Loucy (cell line): Measurements from ENCODE around the gene DOCK6.

Experiments used
- H2AFZ ChIP-seq: fragments of 200-600 bp; sonication (generic); 2 replicates; pipeline ENCODE4 v1.6.0; 2016; ENCODE audit warnings: antibody characterized with exemption, mild to moderate bottlenecking, low read length, moderate library complexity
- H3F3A ChIP-seq: fragments of 200-600 bp; 2 replicates; pipeline ENCODE4 v1.6.0; 2016; ENCODE audit warnings: antibody characterized with exemption, low read depth, mild to moderate bottlenecking
- H3K27me3 ChIP-seq: fragments of 200-600 bp; sonication (generic); 2 replicates; pipeline ENCODE4 v1.6.1; 2014; ENCODE audit warnings: low read length, mild to moderate bottlenecking; ENCODE audit not compliant: insufficient read depth, poor library complexity, severe bottlenecking
- H3K36me3 ChIP-seq: fragments of 200-600 bp; sonication (generic); 2 replicates; pipeline ENCODE4 v1.6.1; 2016; ENCODE audit warnings: low read length; ENCODE audit not compliant: insufficient read depth
- H3K4me1 ChIP-seq: fragments of 200-600 bp; sonication (generic); 2 replicates; pipeline ENCODE4 v1.5.1; 2014; ENCODE audit warnings: low read length, mild to moderate bottlenecking; ENCODE audit not compliant: insufficient read depth, poor library complexity, severe bottlenecking
- H3K4me2 ChIP-seq: fragments of 200-600 bp; sonication (generic); 2 replicates; pipeline ENCODE4 v1.6.0; 2014; ENCODE audit warnings: antibody characterized with exemption, low read length, low read depth, mild to moderate bottlenecking; ENCODE audit not compliant: poor library complexity, severe bottlenecking
- H3K4me3 ChIP-seq: fragments of 200-600 bp; sonication (generic); 2 replicates; pipeline ENCODE4 v1.5.1; 2014; ENCODE audit warnings: low read length, mild to moderate bottlenecking, mixed read lengths; ENCODE audit not compliant: poor library complexity, severe bottlenecking
- H3K79me2 ChIP-seq: fragments of 200-600 bp; sonication (generic); 2 replicates; pipeline ENCODE4 v1.6.1; 2014; ENCODE audit warnings: low read length; ENCODE audit not compliant: insufficient read depth
- H3K9ac ChIP-seq: fragments of 200-600 bp; sonication (generic); 2 replicates; pipeline ENCODE4 v1.6.0; 2014; ENCODE audit warnings: mild to moderate bottlenecking, low read depth, low read length, moderate library complexity; ENCODE audit not compliant: poor library complexity, severe bottlenecking
- H3K9me2 ChIP-seq: fragments of 200-600 bp; sonication (generic); replicated peaks from 2 replicates; pipeline ENCODE4 v1.6.1; 2016; ENCODE audit warnings: low read depth, low read length, mixed read lengths
- H3K9me3 ChIP-seq: fragments of 200-600 bp; sonication (generic); 2 replicates; pipeline ENCODE4 v1.6.1; 2014; ENCODE audit warnings: mild to moderate bottlenecking, antibody characterized with exemption, low read length, low read depth; ENCODE audit not compliant: insufficient read depth
- H4K20me1 ChIP-seq: fragments of 200-600 bp; sonication (generic); 2 replicates; pipeline ENCODE4 v1.6.0; 2014; ENCODE audit warnings: antibody characterized with exemption, low read length, mild to moderate bottlenecking; ENCODE audit not compliant: insufficient read depth, poor library complexity, severe bottlenecking
- CTCF ChIP-seq: fragments of 200-600 bp; sonication (generic); conservative IDR thresholded peaks from 2 replicates; pipeline ENCODE4 v1.5.1; 2014; ENCODE audit warnings: mild to moderate bottlenecking, antibody characterized with exemption, low read length
- EZH2phosphoT487 ChIP-seq: fragments of 200-600 bp; IDR thresholded peaks from 2 replicates; pipeline ENCODE4 v1.6.1; 2018; ENCODE audit warnings: antibody characterized with exemption, mild to moderate bottlenecking, moderate library complexity, borderline replicate concordance

Gene DOCK6

DNA sequence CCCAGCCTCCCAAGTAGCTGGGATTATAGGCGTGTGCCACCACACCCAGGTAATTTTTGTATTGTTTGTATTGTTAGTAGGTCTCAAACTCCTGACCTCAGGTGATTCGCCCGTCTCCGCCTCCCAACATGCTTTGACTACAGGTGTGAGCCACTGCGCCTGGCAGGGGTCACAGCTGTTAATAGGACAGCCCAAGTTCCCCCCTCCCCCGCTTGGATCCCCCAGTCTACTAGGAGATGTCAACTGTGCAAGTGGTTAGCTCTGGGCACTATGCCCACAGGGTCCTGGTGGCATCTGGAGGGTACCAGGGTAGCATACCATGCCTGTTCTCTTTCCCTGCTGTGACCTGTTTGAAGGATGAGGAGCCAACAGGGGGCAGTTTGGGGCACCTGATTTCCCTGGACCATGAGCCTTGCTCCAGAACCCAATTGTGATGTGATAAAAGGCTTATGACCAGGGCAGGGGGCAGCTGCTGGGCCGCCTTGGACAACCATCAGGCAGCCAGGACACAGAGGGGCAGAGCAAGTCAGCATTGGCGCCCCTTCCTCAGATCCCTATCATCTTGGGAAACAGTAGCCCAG lies 33.4 kb upstream of the DOCK6 start, which contains the start of gene TSPAN16:
Gene TSPAN16 (plus strand): TSS at position 496 of the 581 bp plus-strand sequence. CDS start 138 bp downstream, outside the sequence.
- Histone ChIP-seq H3K36me3 (no peaks in the 10 kb centered on the region), H3K79me2 (no peaks in the 10 kb centered on the region), H3K4me3 (no peak within 1 kb of the TSS), H3F3A (no peaks in the 10 kb centered on the region), H3K9ac (no peak within 1 kb of the TSS), H4K20me1 (no peaks in the 10 kb centered on the region), H3K27me3 (no peaks in the 10 kb centered on the region), H2AFZ (no peak within 1 kb of the TSS), H3K4me2 (no peak within 1 kb of the TSS), H3K9me3 (no peaks in the 10 kb centered on the region), H3K4me1 (peaks cover 15% of the 10 kb centered on the region), H3K9me2 (no peaks in the 10 kb centered on the region)
- TF ChIP-seq EZH2phosphoT487 (no peak), CTCF (peak; percentile 34; the same call in 1 of the 2 replicates)

DNA sequence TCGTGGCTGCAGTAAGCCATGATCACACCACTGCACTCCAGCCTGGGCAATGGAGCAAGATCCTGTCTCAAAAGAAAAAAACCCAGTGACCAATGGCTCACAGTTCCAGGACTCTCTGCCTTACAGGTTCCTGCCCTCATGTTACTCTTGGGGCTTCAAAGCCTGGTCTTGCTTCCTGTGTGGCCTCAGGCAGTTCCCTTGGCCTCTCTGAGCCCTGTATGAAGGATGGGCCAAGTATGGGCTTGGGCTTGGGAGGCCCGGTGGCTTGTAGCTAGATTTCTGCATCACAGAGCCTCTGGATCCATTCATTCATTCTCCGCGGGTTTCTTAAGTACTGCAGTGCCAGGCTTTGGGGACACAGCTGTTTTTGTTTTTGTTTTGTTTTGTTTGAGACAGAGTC lies 32.9 kb upstream of the DOCK6 start:
- H3K4me2 ChIP-seq: no peak overlapping the region

DNA sequence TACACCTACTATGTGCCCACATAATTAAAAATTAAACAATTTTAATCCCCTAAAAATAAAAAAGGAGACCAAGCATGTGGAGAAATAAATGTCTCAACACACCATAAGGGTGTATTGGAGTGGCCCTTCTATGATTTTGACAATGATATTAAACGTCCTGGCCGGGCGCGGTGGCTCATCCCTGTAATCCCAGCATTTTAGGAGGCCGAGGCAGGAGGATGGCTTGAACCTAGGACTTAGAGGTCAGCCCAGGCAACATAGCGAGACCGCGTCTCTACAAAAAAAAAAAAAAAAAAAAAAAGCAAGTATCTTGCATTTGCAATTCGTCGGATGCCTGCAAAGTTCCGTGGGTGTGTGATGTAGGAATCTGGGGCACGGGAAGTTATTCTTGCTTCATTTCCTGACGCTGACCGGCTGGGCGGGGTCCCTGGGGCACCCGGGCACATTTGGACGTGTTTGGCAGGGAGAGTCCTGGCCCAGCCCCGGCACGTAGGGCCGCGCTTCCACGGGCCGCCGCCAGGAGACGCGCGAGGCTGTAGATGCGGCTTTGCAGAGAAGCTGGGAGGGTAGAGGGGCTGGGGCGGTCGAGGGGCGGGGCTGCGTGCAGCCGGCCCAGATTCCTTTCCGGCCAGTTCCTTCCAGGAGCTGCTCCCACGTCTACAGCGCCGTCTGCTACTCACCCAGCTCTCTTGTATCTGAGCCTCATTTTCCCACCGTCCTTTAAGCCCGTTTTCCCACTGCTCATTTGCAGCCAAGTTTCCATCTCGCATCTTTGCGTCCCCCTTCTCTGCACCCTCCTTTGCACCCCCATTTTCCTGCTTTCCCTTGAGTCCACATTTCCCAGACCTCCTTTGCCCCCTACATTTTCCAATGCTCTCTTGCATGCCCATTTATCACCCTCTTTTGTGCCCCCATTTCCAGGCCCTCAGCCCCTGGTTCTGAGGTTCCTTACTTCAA lies 31.4 kb upstream of the DOCK6 start:
- Histone ChIP-seq H3K4me3 (peak overlapping the region; percentile 52), H3K9me2 (no peaks in the 10 kb centered on the region), H3K79me2 (no peaks in the 10 kb centered on the region), H3K9ac (peak overlapping the region; percentile 47), H3K9me3 (no peaks in the 10 kb centered on the region), H3F3A (no peaks in the 10 kb centered on the region), H3K4me2 (peak overlapping the region; percentile 54), H4K20me1 (no peaks in the 10 kb centered on the region), H2AFZ (peak overlapping the region; percentile 77), H3K27me3 (no peaks in the 10 kb centered on the region), H3K4me1 (peaks cover 7% of the 10 kb centered on the region), H3K36me3 (no peaks in the 10 kb centered on the region)
- TF ChIP-seq EZH2phosphoT487: no peak
- peak; percentile 96 for TF ChIP-seq CTCF

More for the DNA sequence above, 32.9 kb upstream of the DOCK6 start:
- Histone ChIP-seq H3K9me2 (no peaks in the 10 kb centered on the region), H3K9ac (no peak overlapping the region), H3K27me3 (no peaks in the 10 kb centered on the region), H3K4me3 (no peak overlapping the region), H3F3A (no peaks in the 10 kb centered on the region), H3K9me3 (no peaks in the 10 kb centered on the region), H4K20me1 (no peaks in the 10 kb centered on the region), H3K4me1 (peaks cover 9% of the 10 kb centered on the region), H3K79me2 (no peaks in the 10 kb centered on the region), H3K36me3 (no peaks in the 10 kb centered on the region), H2AFZ (no peak overlapping the region)
- no peak for TF ChIP-seq EZH2phosphoT487
- no peak for TF ChIP-seq CTCF
